ENCODE data around the gene TCF7. TPM values are rescaled to one million over a fixed set of nuclear protein-coding genes. Genes with fewer than 3 reads are reported as not detected.

TCF7 gene
- total and polyA plus RNA-seq, 2 of the 13 experiments (the other 11 are each of a cell fraction or from before 2014, with no cell fraction given), result 6.3 to 6.8 TPM

- TF ChIP-seq MYNN (CRISPR knock-in tag; IDR thresholded peaks at IDR 0.05; ENCODE audit: low read depth) (0 out of 2 replicates have a peak, but pooled peaks have one; percentile 55), ZNF557 (CRISPR knock-in tag; IDR thresholded peaks at IDR 0.05) (0 out of 2 replicates have a peak, but pooled peaks have one; percentile 31), ZNF576 (CRISPR knock-in tag; IDR thresholded peaks at IDR 0.05) (peak; percentile 83; the same call in 1 of the 2 replicates), CCDC6 (CRISPR knock-in tag; IDR thresholded peaks at IDR 0.05) (peak; percentile 46; the same call in 1 of the 2 replicates), SKI (IDR thresholded peaks at IDR 0.05; ENCODE audit: partially characterized antibody) (no peak), ZNF629 (CRISPR knock-in tag; conservative IDR thresholded peaks at IDR 0.05) (peak; percentile 45; the same call in 1 of the 2 replicates), RFXANK (CRISPR knock-in tag; IDR thresholded peaks at IDR 0.05) (peak; percentile 43; the same call in 1 of the 2 replicates), JARID2 (CRISPR knock-in tag; IDR thresholded peaks at IDR 0.05; ENCODE audit: insufficient replicate concordance) (no peak), ZNF543 (CRISPR knock-in tag; IDR thresholded peaks at IDR 0.05) (peak; percentile 93), EHMT2 (IDR thresholded peaks at IDR 0.05; ENCODE audit: borderline replicate concordance, low read depth, low read length) (no peak), SP4 (CRISPR knock-in tag; IDR thresholded peaks at IDR 0.05) (peak; percentile 77), DR1 (CRISPR knock-in tag; IDR thresholded peaks at IDR 0.05) (peak; percentile 98), ZNF333 (CRISPR knock-in tag; IDR thresholded peaks at IDR 0.05; ENCODE audit: borderline replicate concordance) (peak; percentile 75), ETV5 (CRISPR knock-in tag; IDR thresholded peaks at IDR 0.05; ENCODE audit: borderline replicate concordance) (peak; percentile 40; the same call in 1 of the 2 replicates), RAD51 (IDR thresholded peaks at IDR 0.05; ENCODE audit: borderline replicate concordance) (no peak), ZNF17 (CRISPR knock-in tag; IDR thresholded peaks at IDR 0.05) (no peak), ZNF749 (CRISPR knock-in tag; IDR thresholded peaks at IDR 0.05; ENCODE audit: borderline replicate concordance) (peak; percentile 95), MTA3 (CRISPR knock-in tag; IDR thresholded peaks at IDR 0.05) (no peak), KLF13 (CRISPR knock-in tag; IDR thresholded peaks at IDR 0.05) (peak; percentile 65; the same call in 1 of the 2 replicates), ZNF773 (CRISPR knock-in tag; IDR thresholded peaks at IDR 0.05; ENCODE audit: borderline replicate concordance) (peak; percentile 57; the same call in 1 of the 2 replicates), CBX5 (CRISPR knock-in tag; IDR thresholded peaks at IDR 0.05; ENCODE audit: borderline replicate concordance) (no peak), ATF1 (CRISPR knock-in tag; IDR thresholded peaks at IDR 0.05) (no peak)
- TF ChIP-seq, protein P1, sequence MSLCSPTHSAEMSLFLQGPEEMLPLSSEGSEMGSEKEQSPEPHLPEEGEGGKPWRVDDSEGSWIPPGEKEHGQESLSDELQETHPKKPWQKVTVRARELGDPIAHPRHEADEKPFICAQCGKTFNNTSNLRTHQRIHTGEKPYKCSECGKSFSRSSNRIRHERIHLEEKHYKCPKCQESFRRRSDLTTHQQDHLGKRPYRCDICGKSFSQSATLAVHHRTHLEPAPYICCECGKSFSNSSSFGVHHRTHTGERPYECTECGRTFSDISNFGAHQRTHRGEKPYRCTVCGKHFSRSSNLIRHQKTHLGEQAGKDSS (CRISPR knock-in tag; IDR thresholded peaks at IDR 0.05; ENCODE audit: borderline replicate concordance, low read depth), result peak; percentile 83; the same call in 1 of the 2 replicates
- TF ChIP-seq, protein P2, sequence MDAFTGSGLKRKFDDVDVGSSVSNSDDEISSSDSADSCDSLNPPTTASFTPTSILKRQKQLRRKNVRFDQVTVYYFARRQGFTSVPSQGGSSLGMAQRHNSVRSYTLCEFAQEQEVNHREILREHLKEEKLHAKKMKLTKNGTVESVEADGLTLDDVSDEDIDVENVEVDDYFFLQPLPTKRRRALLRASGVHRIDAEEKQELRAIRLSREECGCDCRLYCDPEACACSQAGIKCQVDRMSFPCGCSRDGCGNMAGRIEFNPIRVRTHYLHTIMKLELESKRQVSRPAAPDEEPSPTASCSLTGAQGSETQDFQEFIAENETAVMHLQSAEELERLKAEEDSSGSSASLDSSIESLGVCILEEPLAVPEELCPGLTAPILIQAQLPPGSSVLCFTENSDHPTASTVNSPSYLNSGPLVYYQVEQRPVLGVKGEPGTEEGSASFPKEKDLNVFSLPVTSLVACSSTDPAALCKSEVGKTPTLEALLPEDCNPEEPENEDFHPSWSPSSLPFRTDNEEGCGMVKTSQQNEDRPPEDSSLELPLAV (CRISPR knock-in tag; conservative IDR thresholded peaks at IDR 0.05; ENCODE audit: low read depth), result no peak
- TF ChIP-seq, protein P3, sequence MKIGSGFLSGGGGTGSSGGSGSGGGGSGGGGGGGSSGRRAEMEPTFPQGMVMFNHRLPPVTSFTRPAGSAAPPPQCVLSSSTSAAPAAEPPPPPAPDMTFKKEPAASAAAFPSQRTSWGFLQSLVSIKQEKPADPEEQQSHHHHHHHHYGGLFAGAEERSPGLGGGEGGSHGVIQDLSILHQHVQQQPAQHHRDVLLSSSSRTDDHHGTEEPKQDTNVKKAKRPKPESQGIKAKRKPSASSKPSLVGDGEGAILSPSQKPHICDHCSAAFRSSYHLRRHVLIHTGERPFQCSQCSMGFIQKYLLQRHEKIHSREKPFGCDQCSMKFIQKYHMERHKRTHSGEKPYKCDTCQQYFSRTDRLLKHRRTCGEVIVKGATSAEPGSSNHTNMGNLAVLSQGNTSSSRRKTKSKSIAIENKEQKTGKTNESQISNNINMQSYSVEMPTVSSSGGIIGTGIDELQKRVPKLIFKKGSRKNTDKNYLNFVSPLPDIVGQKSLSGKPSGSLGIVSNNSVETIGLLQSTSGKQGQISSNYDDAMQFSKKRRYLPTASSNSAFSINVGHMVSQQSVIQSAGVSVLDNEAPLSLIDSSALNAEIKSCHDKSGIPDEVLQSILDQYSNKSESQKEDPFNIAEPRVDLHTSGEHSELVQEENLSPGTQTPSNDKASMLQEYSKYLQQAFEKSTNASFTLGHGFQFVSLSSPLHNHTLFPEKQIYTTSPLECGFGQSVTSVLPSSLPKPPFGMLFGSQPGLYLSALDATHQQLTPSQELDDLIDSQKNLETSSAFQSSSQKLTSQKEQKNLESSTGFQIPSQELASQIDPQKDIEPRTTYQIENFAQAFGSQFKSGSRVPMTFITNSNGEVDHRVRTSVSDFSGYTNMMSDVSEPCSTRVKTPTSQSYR (CRISPR knock-in tag; IDR thresholded peaks at IDR 0.05; ENCODE audit: borderline replicate concordance), result peak; percentile 39; the same call in 1 of the 2 replicates
Measured at GRCh38 chr5:134176511-134177368, 62.3 kb downstream of the TCF7 start, which contains the start of gene SKP1 (continued).

Measured in HepG2 (cell line).